Heart right ventricle (tissue), 16 donors: ENCODE data around the gene ATG7. TPM values are rescaled to one million over a fixed set of nuclear protein-coding genes. Genes with fewer than 3 reads are reported as not detected.

ENCODE experiments used
- ATAC-seq, 8 donors: fragments of 200-7000 bp; cut with Tn5 transposase; one replicate each; pipeline ENCODE4 v1.9.1; 2020; ENCODE audit warnings: mild to moderate bottlenecking in 8 of 8, moderate library complexity in 8 of 8, moderate number of reproducible peaks in 1 of 8
- DNase-seq, 2 donors: peaks; one replicate each; pipeline ENCODE4 v3.0.0-alpha.2; 2020
- H3K27ac ChIP-seq, 10 donors: fragments of 200-600 bp; sonication (generic) in 2 of 10; one replicate each; pipeline versions ENCODE4 v1.5.0 to v1.8.0; 2020 to 2022; ENCODE audit warnings: mild to moderate bottlenecking in 3 of 10
- H3K27me3 ChIP-seq, 7 donors: fragments of 200-600 bp; one replicate each; pipeline ENCODE4 v1.8.0; 2021 to 2022; ENCODE audit warnings: mild to moderate bottlenecking in 2 of 7
- H3K36me3 ChIP-seq, 9 donors: fragments of 200-600 bp; sonication (generic) in 1 of 9; one replicate each; pipeline versions ENCODE4 v1.5.0 to v1.8.0; 2020 to 2022; ENCODE audit warnings: mild to moderate bottlenecking in 2 of 9
- H3K4me1 ChIP-seq, 9 donors: fragments of 200-600 bp; sonication (generic) in 1 of 9; one replicate each; pipeline versions ENCODE4 v1.5.0 to v1.8.0; 2020 to 2022; ENCODE audit warnings: mild to moderate bottlenecking in 4 of 9
- H3K4me3 ChIP-seq, 10 donors: fragments of 200-600 bp; sonication (generic) in 2 of 10; one replicate each; pipeline versions ENCODE4 v1.5.0 to v1.8.0; 2020 to 2022; ENCODE audit warnings: mild to moderate bottlenecking in 7 of 10, moderate library complexity in 2 of 10
- H3K9me3 ChIP-seq, 11 donors: fragments of 200-600 bp in 10 of 11; sonication (generic) in 2 of 11; one replicate each; pipeline versions ENCODE4 v1.5.0 to v1.8.0; 2013 to 2022; ENCODE audit warnings: mild to moderate bottlenecking in 2 of 11, control low read depth in 1 of 11, moderate library complexity in 1 of 11
- WGBS, 2 donors: extraction: QIAGEN DNeasy Blood & Tissue Kit; methylation state at CpG; one replicate each; pipeline ENCODE4 v1.1.7; 2013; ENCODE audit warnings: inconsistent platforms in 1 of 2; 5-methylcytosine and 5-hydroxymethylcytosine counted together
- intact Hi-C, 10 donors: fragments of 100-400 bp; cut with DNase I; formaldehyde crosslinking; loops; one replicate each; pipeline versions ENCODE4 v1.11.1 to v1.14.2; 2022
- polyA plus RNA-seq, 2 donors: library from polyadenylated mRNA; stranded (reverse); fragments of 200-250 nt; gene quantifications; one replicate each; pipeline ENCODE4 v1.2.3, GENCODE V29; 2013
- total RNA-seq, 10 donors: library from RNA; stranded (reverse); fragmentation: NEBNext Ultra II Directional in 3 of 10; extraction: Animal tissue kit (Norgen Biotek cat#: 25700) in 3 of 10; gene quantifications; one replicate each; pipeline versions ENCODE4 v1.2.1 to v1.2.4, GENCODE V29; 2021 to 2023
- TF ChIP-seq, protein P1 (sequence below), 9 donors: fragments of 200-600 bp; sonication (generic) in 2 of 9; IDR thresholded peaks; one replicate each; pipeline versions ENCODE4 v1.5.0 to v1.8.0; 2021 to 2022; ENCODE audit warnings: antibody characterized with exemption in 9 of 9, mild to moderate bottlenecking in 5 of 9, moderate library complexity in 1 of 9
- donor health status: Arrhythmogenic right ventricular cardiomyopathy.
- donor health status: ischemic (EF 13 %, LVEDD 7.1; RV severe dilation, severe dysfunction).
- donor health status: healthy with polysubstance abuse.
- donor health status: DM: no; HTN: yes; CAD: no.
- donor health status: DM: no; HTN: no; CAD: no.
- donor health status: ischemic (EF 25% LVEDD 6.9; RV normal size, moderate dysfunction).
- donor health status: ischemic (EF 25% LVEDD 5.7; RV mildly dilated, moderate dysfunction).
- donor health status: healthy.
- donor health status: DM: yes; HTN: yes; CAD: no.
- donor health status: Ischemic cardiomyopathy.
- donor health status: ischemic (EF 35%, LVEDD 5.7; RV mildly dilated, moderate dysfunction).
- donor health status: nonischemic (EF 11% LVEDD 7.7; RV severe dilation, severe dysfunction).
- donor health status: DM: yes; HTN: yes; CAD: no.
- donor health status: PGD.
- donor health status: ischemic (EF 29% LVEDD 5.4; RV normal size, mild dysfunction).
- donor health status: nonischemic (EF 23%, LVEDD 6.1; RV moderate dilation, normal function).

The ATG7 gene
- total and polyA plus RNA-seq, 12 donors, result 5.3 to 24.1 (median 16.8) TPM

DNA sequence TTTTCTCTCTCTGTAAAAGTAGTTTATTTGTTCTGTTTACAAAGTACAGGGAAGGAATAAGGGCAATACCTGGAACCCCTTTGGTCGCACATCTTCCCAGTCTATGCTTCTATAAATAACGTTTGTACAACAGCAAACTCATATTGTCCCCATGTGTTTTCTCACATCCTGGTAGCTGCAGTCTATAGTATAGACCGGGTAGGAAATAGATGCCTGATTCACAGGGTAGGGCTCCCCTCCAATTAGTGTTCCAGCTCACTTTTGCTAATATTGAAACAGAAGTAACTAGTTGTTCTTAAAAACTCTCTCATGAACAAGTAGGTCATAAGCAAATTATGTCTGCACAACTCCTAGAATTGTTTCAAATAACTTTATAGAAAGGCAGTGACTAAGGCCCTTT, 17.7 kb downstream of the ATG7 start:
- TF ChIP-seq, protein P1, sequence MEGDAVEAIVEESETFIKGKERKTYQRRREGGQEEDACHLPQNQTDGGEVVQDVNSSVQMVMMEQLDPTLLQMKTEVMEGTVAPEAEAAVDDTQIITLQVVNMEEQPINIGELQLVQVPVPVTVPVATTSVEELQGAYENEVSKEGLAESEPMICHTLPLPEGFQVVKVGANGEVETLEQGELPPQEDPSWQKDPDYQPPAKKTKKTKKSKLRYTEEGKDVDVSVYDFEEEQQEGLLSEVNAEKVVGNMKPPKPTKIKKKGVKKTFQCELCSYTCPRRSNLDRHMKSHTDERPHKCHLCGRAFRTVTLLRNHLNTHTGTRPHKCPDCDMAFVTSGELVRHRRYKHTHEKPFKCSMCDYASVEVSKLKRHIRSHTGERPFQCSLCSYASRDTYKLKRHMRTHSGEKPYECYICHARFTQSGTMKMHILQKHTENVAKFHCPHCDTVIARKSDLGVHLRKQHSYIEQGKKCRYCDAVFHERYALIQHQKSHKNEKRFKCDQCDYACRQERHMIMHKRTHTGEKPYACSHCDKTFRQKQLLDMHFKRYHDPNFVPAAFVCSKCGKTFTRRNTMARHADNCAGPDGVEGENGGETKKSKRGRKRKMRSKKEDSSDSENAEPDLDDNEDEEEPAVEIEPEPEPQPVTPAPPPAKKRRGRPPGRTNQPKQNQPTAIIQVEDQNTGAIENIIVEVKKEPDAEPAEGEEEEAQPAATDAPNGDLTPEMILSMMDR (IDR thresholded peaks at IDR 0.05), result no peak
- peaks cover 16 to 70% (median 42%) of the 10 kb centered on the region in 9 donors for H3K4me1 ChIP-seq
- intact Hi-C loops, result no loop called here
- peaks cover 0 to 6% (median 0%) of the 10 kb centered on the region in 9 donors for H3K36me3 ChIP-seq
- no peaks in the 10 kb centered on the region for H3K27me3 ChIP-seq
- H3K9me3 ChIP-seq, result no peaks in the 10 kb centered on the region
- no peak overlapping the region for H3K4me3 ChIP-seq
- peak overlapping the region in 7 of 10 donors; percentile 59 to 90 (median 74) for H3K27ac ChIP-seq
- no peak for DNase-seq
- ATAC-seq, result no peak
- 80 to 86% methylated on average over 3 of the region's 3 CpGs for WGBS, 2 donors

DNA sequence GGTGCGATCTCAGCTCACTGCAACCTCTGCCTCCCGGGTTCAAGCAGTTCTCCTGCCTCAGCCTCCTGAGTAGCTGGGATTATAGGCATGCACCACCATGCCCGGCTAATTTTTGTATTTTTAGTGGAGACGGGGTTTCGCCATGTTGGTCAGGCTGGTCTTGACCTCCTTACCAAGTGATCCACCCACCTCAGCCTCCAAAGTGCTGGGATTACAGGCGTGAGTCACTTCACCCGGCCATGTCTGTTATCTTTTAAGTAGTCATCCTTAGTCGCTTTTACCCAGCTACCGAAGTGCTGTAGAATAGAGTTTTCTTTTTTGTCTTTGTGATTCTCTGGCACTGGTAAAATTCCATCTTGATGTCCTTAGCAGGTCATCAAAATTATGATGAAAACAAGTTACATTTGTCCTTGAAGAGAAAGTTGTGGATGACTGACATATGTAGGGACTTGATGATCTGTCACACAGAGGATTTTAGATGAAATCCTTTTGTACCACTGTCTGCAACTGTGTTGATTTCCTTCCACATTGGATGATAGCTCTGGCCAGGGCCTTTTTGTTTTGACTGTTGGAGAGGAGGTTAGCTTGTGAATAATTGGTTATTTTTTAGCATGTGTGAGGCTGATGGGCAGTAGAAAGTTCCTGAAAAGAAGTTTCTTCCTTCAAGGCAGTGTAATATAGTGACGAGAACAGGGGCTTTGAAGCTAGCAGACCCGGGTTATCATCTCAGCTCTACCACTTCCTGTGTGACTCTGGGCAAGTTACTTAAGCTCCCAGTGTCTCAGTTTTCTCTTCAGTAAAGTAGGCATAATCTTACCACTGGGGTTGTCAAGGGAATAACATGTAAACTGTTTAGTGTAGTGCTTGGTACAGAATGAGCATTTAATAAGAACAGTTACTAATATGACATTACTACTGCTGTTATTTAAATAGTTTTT, 18.8 kb downstream of the ATG7 start:
- WGBS, 2 donors, result 91 to 92% methylated on average over 11 of the region's 11 CpGs
- no peak overlapping the region for H3K4me3 ChIP-seq
- ATAC-seq (peak in 1 of 8 donors; percentile 6), DNase-seq (no peak)
- peaks cover 0 to 6% (median 0%) of the 10 kb centered on the region in 9 donors for H3K36me3 ChIP-seq
- intact Hi-C loops, result no loop called here
- no peaks in the 10 kb centered on the region for H3K9me3 ChIP-seq
- peaks cover 16 to 63% (median 42%) of the 10 kb centered on the region in 9 donors for H3K4me1 ChIP-seq
- TF ChIP-seq, protein P1 (IDR thresholded peaks at IDR 0.05), result no peak
- H3K27ac ChIP-seq, result peak overlapping the region in 5 of 10 donors; percentile 2 to 90 (median 34)
- no peaks in the 10 kb centered on the region for H3K27me3 ChIP-seq

DNA sequence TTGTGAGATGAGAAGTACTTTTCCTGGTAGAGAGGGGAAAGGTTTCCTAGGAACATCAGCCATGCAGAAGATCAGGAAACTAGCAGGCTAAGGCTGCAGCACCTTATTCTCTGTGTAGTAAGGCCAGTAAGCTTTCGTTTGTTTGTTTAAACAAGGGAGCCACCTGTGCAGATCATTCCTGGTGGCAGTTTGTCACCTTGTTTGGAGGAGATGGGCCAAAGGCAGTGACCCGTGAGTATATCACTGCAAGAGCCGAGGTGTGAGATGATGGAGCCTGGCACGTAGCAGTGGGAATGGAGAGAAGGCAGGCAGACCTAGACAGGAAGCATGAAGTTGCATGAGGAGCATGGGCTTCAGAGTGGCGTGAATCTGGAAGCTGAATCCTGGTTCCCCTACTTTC, 19.6 kb downstream of the ATG7 start:
- no peaks in the 10 kb centered on the region for H3K27me3 ChIP-seq
- ATAC-seq (peak in 4 of 8 donors; percentile 64 to 74 (median 71)), DNase-seq (peak; percentile 22 to 29)
- H3K9me3 ChIP-seq, result no peaks in the 10 kb centered on the region
- peaks cover 0 to 6% (median 0%) of the 10 kb centered on the region in 9 donors for H3K36me3 ChIP-seq
- H3K4me1 ChIP-seq, result peaks cover 16 to 55% (median 37%) of the 10 kb centered on the region in 9 donors
- no peak overlapping the region for H3K4me3 ChIP-seq
- intact Hi-C loops, result no loop called here
- peak overlapping the region in 4 of 10 donors; percentile 18 to 90 (median 49) for H3K27ac ChIP-seq
- TF ChIP-seq, protein P1 (IDR thresholded peaks at IDR 0.05), result no peak
- 64 to 71% methylated on average over 5 of the region's 5 CpGs for WGBS, 2 donors

DNA sequence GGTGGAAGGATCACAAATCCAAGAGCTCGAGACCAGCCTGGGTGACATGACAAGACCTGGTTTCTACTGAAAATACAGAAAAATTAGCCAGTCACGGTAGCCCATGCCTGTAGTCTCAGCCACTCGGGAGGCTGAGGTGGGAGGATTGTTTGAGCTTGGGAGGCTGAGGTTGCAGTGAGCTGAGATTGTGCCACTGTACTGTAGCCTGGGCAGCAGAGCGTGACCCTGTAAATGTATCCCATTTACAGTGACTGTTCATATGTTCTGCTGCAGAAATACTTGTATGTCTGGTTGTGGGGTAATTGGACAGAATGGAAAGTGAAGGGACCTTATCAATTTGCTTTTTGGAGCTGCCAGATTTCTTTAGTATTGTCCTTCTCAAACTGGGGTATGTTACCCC, 24.9 kb downstream of the ATG7 start:
- intact Hi-C loops, result no loop called here
- DNase-seq (no peak), ATAC-seq (no peak)
- no peaks in the 10 kb centered on the region for H3K9me3 ChIP-seq
- no peak overlapping the region for H3K4me3 ChIP-seq
- TF ChIP-seq, protein P1 (IDR thresholded peaks at IDR 0.05), result no peak
- H3K36me3 ChIP-seq, result peaks cover 0 to 58% (median 16%) of the 10 kb centered on the region in 9 donors
- no peak overlapping the region for H3K27ac ChIP-seq
- peaks cover 0 to 2% (median 0%) of the 10 kb centered on the region in 9 donors for H3K4me1 ChIP-seq
- WGBS, 2 donors, result 95 to 98% methylated on average over 4 of the region's 4 CpGs
- H3K27me3 ChIP-seq, result no peaks in the 10 kb centered on the region
